Lower leg skin (tissue), 3 donors: Measurements from ENCODE around the gene LRBA.

Experiments used
- POLR2A ChIP-seq, 2 donors: fragments of 450-650 bp; IDR thresholded peaks; one replicate each; pipeline ENCODE4 v1.6.1; 2016 to 2017; ENCODE audit warnings: antibody characterized with exemption in 2 of 2, mild to moderate bottlenecking in 1 of 2, moderate library complexity in 1 of 2
- TF ChIP-seq, protein P1 (sequence below), 3 donors: fragments of 450-650 bp; IDR thresholded peaks; one replicate each; pipeline ENCODE4 v1.5.1; 2016; ENCODE audit warnings: antibody characterized with exemption in 3 of 3, mild to moderate bottlenecking in 3 of 3, moderate library complexity in 2 of 3

DNA sequence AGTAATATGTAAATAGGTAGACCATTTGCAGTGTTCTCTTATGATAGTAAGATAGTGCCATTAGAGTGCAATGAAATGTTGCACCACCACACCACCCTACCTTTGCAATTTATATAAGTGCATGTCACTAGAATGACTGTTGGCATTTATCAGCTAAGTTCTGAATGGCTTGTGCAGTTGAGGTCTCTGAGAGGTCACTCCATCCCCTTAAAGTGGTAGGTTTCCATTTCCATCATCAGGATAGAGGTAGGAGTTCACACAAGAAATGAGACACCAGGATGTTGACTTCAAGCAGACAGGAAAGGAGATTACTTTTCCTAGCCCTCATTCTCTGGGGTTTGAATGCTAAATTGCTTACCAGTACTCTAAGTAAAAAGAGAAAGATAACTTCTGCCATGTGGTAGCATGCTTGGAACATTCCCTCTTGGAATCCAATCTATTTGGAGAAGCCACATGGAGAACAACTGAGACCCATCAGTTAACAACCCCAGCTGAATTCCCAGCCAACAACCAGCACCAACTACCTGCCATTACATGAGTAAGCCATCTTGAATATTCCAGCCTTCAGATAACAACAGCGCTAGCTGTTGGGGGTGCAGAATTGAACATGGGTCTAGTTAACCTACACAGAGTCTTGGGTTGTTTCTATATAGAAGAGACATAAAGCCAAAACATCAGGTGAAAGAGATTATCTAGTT, 6.7 kb upstream of the LRBA start:
- TF ChIP-seq POLR2A (IDR thresholded peaks at IDR 0.05) = no peak
- TF ChIP-seq, protein P1, sequence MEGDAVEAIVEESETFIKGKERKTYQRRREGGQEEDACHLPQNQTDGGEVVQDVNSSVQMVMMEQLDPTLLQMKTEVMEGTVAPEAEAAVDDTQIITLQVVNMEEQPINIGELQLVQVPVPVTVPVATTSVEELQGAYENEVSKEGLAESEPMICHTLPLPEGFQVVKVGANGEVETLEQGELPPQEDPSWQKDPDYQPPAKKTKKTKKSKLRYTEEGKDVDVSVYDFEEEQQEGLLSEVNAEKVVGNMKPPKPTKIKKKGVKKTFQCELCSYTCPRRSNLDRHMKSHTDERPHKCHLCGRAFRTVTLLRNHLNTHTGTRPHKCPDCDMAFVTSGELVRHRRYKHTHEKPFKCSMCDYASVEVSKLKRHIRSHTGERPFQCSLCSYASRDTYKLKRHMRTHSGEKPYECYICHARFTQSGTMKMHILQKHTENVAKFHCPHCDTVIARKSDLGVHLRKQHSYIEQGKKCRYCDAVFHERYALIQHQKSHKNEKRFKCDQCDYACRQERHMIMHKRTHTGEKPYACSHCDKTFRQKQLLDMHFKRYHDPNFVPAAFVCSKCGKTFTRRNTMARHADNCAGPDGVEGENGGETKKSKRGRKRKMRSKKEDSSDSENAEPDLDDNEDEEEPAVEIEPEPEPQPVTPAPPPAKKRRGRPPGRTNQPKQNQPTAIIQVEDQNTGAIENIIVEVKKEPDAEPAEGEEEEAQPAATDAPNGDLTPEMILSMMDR (IDR thresholded peaks at IDR 0.05) = no peak
